GM18868 (cell line): ENCODE data around the gene B4GAT1.
"Not testable (repeated sequence)": the region's sequence is repeated elsewhere in the genome, so short reads cannot be mapped to it uniquely, and the experiment has no call there.

Experiments
- ATAC-seq: cut with Tn5 transposase; IDR thresholded peaks from one replicate; pipeline ENCODE4 v1.9.1; 2021; ENCODE audit warnings: mild to moderate bottlenecking, moderate library complexity; ENCODE audit not compliant: unreplicated experiment

Gene B4GAT1

DNA sequence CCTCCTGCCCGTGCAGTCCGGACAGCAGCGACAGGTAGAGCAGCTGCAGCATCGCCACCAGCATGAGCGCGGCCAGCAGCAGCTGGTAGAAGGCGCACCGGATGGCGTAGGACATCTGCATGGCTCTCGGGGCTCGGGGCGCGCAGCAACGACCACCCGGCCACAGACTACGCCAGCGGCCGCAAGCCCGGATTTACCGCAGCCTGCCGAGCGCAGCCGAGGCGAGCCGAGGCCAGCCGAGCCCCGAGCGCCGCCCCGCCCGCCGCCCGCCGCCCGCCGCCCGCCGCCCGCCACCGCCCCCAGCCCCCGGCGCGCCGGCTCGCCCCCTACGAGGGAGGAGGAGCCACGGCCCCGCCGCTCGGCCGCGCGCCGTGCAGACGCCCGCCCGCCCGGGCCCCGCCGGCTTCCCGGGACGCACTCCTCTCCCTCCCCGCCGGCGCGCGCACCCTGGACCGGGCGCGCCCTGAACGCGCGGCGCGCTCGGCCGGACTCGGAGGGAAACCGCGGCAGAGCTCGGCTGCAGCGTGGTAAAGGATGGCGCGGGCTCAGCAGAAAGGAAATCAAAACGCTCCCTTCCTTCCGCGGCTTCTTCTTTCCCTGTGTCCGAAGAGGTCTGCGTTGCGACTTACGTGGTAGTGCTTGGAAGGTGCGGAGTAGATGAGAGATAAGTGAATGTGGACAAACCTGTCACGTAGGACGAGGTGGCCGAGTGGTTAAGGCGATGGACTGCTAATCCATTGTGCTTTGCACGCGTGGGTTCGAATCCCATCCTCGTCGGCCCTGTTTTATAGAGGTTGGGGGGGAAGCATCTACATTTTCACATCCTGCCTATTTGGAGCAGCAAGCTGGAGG is at the start of gene B4GAT1:
B4GAT1 (minus strand) TSS at position 205 of the 852 bp plus-strand sequence; CDS start at position 121, 84 bp downstream.
- ATAC-seq: peak; percentile 51

DNA sequence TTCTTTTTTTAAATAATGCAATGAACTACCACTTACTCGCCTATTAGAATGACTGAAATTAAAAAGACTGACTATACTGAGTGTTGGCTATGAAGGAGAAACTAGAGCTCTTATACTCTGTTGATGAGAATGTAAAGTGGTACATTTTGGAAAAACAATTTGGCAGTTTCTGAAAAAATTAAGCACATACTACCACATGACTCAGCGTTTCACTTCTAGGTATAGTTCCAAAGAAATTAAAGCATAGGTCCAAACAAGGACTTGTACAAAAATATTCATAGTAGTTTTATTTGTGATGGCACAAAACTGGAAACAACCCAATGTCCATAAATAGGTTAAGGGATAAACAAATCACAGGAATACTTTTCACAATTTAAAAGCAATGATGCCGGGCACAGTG is 46.5 kb upstream of the B4GAT1 start:
- ATAC-seq: no peak

DNA sequence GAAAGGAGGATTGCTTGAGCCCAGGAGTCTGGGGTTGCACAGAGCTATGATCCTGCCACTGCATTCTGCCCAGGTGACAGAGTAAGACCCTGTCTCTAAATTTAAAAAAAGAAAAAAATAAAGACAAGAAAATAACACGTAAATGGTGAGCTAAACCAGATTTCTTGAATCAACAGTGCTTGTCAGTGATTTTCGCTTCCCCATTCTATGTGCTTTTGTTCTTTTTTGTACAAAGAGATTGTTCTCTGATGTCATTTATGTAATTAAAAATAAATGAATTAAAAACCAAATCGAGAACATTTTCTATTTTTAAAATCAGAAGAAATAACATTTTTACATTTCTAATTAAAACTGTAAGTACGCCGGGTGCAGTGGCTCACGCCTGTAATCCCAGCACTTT is 43.9 kb upstream of the B4GAT1 start:
- no peak for ATAC-seq

DNA sequence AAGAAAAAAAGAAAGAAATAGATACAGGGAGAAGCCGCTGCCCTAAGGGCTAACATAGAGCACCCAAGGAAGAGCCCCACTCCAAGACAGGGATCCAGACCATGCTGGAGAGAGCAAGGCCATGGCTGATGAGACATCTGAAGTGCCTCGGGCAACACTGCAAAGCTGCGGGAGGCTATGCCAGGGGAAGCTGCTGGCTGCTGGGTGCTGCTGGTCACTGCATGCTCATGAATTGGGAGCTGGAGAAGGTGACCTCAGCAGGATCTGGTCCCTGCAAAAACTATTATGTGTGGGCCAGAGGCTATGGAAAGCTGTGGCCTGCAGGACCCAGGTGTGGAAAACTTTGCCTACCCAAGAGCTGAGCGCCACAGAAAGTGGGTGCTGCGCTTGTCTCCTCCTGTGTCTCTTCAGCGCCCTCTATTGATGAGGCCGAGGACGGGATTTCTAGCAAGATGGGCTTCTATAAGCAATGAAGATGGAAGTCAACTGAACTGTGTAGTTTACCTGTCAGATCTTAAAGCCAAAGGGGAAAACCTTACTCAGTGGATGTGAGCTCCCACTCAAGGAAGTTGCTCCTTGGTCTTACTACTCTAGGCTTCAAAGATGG is 41.5 kb upstream of the B4GAT1 start:
- no peak for ATAC-seq

DNA sequence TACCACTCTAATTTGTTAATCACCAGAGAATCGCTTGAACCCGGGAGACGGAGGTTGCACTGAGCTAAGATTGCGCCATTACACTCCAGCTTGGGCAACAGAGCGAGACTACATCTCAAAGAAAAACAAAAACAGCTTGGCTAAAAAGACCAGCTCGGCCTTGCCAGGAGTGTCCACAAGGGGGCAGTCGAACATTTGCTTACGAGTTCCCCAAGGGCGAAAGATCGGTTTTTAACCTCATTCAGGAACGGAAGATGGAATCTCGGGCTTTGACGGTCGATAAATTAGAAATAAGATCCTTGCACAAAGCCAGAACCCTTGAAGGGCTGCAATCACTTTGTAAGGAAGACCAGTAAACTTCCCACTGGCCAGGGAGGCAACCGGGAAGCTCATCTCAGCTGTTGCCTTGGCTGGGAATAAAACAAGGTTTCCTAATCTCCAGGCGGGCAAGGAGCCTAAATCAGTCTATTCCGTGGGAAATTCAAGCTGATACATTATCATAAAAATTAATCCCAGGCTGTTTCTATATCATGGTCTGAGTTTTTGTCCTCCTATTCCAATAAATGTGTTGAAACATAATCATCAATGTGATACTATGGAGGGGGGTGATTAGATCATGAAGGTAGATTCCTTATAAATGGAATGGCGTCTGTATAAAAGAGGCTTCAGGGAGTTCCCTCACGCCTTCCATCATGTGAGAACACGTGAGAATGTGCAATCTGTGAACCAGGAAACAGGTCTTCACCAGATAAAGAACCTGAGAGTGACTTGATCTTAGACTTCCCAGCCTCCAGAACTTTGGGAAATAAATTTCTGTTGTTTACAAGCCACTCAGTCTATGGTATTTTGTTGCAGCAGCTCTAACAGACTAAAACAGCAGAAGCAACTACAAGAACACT is 39.0 kb upstream of the B4GAT1 start:
- ATAC-seq: no peak

DNA sequence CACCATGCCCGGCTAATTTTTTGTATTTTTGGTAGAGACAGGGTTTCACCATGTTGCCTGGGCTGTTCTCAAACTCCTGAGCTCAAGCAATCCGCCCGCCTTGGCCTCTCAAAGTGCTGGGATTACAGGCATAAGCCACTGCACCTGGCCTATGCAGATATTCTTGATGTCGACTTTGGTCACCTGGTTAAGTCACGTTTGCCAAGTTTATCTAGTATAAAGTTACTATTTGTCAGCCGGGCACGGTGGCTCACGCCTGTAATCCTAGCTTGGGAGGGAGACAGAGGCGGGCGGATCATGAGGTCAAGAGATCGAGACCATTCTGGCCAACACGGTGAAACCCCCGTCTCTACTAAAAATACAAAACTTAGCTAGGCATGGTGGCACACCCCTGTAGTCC is 36.9 kb upstream of the B4GAT1 start:
- not testable (repeated sequence) for ATAC-seq

DNA sequence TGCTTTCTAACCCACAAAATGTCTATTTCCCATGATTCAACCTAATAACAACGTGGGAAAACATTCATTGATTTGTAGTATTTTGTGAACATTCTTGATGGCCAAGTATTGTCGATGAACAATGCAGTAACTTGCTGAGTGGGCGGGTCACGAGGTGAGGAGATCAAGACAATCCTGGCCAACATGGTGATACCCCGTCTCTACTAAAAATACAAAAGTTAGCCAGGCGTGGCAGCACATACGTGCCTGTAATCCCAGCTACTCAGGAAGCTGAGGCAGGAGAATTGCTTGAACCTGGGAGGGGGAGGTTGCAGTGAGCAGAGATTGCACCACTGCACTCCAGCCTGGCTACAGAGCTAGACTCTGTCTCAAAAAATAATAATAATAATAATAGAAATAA is 32.8 kb upstream of the B4GAT1 start:
- ATAC-seq: not testable (repeated sequence)

DNA sequence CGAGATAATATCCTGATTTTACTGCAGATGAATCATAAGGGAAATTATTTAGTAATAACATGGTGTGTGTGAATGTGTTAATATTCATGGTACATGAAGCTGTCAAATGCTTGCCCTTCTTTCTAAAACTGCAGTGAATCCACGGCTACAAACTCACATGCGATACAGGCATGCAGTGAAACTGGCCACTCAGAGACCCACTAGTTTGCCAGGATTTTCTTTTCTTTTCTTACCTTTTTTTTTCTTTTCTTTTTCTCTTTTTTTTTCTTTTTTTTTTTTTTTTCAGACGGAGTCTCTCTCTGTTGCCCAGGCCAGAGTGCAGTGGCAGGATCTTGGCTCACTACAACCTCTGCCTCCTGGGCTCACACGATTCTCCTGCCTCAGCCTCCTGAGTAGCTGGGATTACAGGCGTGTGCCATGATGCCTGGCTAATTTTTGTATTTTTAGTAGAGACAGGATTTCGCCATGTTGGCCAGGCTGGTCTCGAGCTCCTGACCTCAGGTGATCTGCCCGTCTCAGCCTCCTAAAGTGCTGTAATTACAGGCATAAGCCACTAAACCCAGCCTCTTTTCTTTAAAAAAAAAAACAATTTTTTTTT is 26.4 kb upstream of the B4GAT1 start:
- ATAC-seq: not testable (repeated sequence)

DNA sequence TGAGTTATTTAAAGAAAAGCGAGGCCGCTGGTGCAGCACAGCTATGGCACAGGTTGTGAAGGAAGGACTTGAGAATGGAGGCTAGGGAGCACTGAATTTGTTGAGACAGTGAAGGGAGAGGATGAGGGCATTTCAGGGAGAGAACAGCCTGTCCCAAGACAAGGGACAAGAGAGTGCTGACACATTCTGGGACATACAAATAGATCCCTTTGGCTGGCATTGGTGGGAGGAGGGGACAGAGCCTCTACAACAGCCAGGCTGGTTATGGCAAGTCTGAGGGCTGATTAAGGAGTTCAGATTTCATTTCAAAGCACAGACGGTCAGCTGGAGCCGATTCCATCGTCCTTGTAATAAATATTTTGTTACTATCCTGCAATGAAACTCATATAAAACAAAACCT is 25.8 kb upstream of the B4GAT1 start:
- ATAC-seq: no peak

DNA sequence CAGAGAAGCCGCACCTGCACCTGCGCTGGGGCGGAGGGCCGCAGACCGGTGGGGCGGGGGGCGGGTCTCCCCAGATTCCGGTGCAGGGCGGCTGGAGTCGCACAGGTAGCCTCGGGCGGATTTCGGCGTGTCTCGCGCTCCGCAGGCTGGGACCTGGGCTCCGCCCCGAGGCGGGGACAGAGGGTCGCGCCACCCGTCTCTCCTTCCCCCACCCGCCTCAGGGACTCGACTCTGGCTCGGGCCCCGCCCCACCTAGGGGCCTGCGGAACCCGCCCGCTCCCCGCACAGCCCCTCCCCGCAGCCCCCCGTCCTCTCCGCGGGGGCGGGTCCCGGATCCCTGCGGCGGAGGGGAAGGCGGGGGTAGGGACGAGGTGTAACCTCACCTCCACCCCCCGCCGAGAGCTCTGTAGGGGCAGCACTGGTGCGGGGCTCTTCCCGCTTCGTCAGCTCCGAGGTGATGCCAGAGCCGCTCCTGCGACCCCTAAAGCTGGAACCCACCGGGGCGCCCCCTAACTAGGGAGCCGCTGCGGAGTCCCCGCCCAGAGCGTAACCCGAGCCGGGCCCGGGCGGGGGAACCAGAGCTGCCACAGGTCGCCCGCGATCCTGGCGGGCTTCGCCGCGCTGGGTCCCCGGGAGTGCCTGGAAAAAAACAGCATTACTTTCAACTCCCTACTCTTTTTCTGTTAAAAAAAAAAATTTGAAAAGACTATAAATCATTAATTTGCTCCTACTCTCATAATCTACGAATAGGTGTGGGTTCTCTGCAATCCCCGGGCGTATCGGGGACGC is 24.4 kb upstream of the B4GAT1 start, which contains the start of gene SLC29A2:
SLC29A2 (minus strand) TSS at position 134 of the 789 bp plus-strand sequence. CDS start 169 bp downstream, outside the sequence.
- ATAC-seq: peak; percentile 78

DNA sequence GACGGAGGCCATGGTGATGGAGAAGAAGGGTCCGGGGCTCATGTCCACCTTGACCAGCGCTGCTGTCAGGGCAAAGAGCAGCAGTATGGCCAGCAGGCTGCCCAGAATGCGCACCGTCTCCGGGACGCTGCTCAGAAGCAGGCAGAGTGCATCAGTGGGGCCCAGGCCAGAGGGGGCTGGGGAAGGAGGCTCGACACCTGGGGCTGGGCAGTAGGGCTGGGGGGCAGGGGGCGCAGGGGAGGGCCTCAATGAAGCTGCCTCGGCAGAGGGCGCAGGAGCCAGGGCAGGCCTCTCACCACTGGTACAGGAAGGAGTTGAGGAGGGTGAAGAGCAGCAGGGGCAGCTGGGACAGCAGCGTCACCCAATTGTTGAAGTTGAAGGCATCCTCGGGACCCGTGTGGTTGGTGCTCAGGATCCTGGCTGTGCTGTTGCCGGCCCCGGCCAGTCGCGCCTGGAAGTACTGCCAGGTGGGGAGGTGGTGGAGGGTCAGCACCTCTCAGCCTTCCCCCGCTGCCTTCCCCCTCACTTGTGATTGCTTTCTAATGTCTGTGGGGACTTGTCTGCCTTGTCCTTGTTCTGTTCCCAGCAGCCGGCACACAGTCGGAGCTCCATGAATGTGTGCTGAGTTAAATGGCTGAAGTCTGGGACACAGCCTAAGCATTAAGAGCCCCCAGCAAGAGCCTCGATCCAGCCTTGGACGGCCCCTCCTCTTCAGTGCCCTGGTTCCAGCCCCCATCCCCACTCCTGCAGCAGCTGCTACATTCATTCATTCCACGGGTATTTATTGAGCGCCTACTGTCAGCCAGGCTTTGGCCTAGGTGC is 21.9 kb upstream of the B4GAT1 start:
- ATAC-seq: no peak

DNA sequence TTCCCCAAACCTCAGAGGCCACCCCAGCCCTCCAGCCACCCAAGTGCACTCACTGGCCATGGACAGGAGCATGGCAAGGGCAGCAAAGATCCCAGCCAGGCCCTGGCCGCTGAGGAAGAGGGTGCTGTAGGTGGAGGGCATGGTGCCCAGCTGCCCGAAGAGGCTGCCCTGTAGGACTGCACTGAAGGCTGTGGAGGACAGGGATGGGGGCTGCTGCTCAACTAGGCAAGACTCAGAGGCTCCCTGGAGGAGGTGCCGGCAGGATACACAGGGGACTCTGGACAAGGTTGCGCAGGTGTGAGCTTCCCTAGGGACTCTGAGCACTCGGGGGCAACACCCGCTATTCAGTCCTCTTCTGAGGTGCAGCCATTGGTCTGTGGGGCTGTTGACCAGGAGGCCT is 21.1 kb upstream of the B4GAT1 start:
- no peak for ATAC-seq

DNA sequence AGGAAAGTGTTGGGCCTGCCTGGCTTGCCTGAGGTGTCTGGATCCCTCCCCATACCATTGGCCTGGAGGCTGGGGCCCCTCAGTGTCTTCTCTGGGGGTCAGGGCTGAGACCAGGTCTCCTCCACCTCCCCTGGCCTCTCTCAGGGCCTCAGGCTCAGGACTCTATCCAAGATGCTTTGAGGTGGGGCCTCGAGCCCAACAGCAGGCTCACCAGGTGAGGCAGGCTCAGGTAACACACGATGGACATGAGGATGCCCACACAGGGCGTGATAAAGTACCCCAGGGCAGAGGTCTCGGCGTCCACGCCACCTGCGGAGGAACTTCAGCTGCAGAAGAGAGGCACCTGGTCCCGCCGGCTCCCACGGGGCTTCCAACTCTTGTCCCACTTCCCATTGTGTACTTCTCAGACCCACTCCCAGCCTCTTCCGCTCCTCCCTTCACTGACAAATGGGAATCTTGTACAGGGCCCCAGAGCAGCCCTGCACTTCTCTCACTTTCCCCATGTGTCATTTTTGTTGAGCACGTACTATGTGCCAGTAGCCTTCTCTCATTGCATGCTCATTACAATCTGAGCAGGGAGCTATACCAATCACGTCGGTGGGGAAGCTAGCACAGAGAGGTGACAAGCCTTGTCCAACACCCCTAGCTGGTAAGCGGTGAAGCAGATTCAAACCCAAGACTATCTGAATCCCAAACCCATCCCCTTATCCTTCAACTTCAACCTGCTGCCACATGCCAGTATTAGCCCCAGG is 20.3 kb upstream of the B4GAT1 start:
- no peak for ATAC-seq

DNA sequence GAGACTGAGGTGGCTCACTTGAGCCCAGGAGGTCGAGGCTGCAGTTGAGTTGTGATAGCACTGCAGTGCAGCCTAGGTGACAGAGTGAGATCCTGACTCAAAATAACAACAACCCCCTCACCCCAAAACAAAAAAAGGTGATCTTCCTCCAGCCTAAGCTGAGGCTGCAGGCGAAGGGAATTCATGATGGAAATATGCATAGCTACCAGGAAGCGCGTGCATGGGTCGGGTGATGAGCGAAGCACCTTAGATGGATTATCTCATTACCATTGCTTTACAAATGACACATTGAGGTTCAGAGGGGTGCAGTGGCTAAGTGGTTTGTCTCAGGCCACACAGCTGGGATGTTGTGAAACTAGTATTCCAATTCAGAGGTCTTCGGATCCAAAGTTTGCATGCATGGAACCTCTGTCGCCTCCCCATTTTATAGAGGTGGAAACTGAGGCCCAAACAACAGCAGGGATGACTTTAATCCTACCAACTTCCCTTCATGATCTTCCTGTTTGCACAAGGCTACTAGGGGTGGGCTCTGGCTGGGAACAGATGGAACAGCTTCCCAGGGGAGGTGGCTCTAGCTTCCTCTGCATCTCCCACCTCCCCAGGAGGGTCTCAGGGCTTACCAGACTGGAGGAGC is 19.5 kb upstream of the B4GAT1 start:
- ATAC-seq: no peak

DNA sequence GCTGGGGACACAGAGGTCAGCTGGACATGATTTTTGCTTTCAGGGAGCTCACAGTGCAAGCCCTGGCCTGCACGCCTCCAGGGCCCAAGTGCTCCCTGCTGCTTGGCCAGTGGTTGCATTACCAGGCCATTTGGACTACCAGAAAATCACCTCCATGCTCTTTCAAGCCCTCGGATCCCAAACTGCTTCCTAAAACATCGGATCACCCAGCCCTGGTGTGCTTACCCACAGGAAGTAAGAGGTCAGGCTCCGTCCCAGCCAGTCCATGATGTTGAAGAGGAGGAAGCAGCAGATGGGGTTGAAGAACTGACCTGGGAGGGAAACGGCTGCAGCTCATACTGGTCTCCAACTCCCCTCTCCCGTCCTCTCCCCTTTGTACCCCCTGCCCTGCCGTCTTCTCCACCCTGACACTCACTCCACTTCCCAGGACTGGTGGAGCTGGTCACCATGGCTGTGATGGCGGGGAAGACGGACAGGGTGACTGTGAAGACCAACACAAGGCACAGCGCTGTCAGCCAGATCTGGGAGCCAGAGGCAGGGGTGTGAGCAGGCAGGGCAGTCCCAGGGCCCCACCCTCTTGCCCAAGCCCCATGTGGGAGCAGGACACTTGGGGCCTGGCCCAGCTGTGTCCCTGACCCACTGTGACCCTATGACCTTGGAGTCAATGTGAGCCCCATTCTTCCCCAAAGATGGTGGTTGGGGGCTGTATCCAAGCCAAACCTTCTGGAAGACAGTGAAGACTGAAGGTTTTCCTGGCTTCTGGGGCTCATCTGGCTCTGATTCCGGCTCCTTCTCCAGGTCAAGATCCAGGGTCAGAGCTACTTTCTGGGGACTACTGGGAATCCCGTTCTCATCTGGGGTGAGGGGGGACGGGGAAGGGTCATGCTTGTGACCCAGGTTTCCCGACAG is 18.5 kb upstream of the B4GAT1 start:
- ATAC-seq: no peak

DNA sequence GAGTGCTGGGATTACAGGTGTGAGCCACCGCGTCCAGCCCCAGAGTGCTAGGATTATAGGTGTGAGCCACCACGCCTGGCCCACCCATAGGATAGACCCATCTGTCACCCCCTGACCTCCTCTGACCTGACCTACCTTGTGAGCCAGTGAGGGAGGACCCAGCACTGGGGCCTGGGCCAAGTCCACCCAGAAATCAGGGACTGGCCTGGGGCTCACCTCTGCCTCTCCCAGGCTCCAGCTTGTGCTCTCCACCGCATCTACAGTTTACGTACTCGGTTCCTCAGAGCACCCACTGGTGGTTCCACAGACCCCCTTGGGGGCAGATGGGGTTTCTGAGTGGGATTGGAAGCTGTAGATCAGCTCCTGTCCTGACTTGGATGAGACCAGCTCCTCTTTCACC is 17.7 kb upstream of the B4GAT1 start:
- no peak for ATAC-seq
